ENCODE measurements around the gene POLR2F. TPM values are rescaled to one million over a fixed set of nuclear protein-coding genes. Genes with fewer than 3 reads are reported as not detected.

Gene POLR2F
- total RNA-seq, 1 experiment from 2014 or later = 111 TPM

DNA sequence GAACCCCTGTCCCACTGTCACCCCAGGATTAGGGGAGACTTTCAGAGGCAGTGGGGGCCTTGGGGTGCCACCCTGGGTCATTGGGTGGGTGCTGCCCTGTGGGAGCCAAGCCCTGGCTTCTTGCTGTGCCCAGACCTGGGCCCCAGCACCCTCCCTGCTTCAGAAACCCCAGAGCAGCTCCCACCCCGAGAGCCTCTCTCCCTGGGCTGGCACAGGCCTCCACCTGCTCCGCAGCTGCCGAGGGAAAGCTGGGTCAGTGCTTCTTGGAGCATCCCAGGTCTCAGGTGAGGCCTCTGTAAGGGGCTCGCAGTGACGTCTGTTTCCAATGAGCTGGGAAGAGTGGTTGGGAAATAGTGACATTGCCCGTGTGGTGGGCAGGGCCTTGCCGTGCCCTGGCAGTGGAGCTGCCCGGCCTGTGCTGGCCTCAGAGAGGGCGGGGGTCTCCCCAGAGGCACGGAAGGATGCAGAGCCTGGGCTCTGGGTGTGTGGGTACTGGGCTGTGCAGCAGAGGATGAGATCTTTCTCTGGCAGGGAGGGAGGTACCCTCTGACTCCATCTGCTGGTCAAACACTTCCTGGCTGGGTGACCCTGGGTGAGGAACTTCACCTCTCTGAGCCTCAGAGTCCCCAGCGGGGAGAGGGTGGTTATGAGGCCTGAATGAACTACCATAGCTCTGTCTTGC is 23.1 kb upstream of the POLR2F start:
- no peak for DNase-seq
- H3K4me3 Mint-ChIP-seq (ENCODE audit: low read depth, unreplicated experiment) = no peak overlapping the region

DNA sequence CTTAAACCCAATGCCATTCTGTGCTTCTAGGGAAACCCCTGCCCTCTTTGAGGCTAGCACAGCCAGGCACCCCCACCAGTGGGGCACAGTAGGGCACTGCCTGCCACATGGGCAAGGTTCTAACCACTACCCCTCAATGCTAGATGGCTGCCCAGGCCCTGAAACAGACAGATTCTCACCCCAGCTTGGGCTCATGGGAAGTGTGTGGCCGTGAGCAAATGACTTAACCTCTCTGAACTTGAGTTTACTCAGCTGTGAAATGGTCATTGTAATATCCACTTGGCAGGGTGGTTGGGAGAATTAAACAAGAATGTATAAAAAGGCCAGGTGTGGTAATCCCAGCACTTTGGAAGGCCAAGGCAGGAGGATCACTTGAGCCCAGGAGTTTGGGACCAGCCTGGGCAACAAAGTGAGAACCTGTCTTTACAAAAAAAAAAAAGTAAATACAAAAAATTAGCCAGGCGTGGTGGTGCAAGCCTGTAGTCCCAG is 22.5 kb upstream of the POLR2F start:
- no peak overlapping the region for H3K4me3 Mint-ChIP-seq (ENCODE audit: low read depth, unreplicated experiment)
- H3K27me3 Mint-ChIP-seq (ENCODE audit: unreplicated experiment) = no peaks in the 10 kb centered on the region
- no TSS peak for BruUV-seq (replicated peaks)
- DNase-seq = no peak
- peaks cover 52% of the 10 kb centered on the region for H3K36me3 Mint-ChIP-seq (ENCODE audit: insufficient read depth, unreplicated experiment)
- peaks cover 17% of the 10 kb centered on the region for H3K4me1 Mint-ChIP-seq (ENCODE audit: low read depth, unreplicated experiment)
- TF ChIP-seq, protein P1, sequence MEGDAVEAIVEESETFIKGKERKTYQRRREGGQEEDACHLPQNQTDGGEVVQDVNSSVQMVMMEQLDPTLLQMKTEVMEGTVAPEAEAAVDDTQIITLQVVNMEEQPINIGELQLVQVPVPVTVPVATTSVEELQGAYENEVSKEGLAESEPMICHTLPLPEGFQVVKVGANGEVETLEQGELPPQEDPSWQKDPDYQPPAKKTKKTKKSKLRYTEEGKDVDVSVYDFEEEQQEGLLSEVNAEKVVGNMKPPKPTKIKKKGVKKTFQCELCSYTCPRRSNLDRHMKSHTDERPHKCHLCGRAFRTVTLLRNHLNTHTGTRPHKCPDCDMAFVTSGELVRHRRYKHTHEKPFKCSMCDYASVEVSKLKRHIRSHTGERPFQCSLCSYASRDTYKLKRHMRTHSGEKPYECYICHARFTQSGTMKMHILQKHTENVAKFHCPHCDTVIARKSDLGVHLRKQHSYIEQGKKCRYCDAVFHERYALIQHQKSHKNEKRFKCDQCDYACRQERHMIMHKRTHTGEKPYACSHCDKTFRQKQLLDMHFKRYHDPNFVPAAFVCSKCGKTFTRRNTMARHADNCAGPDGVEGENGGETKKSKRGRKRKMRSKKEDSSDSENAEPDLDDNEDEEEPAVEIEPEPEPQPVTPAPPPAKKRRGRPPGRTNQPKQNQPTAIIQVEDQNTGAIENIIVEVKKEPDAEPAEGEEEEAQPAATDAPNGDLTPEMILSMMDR (IDR thresholded peaks at IDR 0.05; ENCODE audit: unreplicated experiment) = peak; percentile 0
- CTCF ChIA-PET = no interaction called here
- H3K27ac Mint-ChIP-seq (ENCODE audit: unreplicated experiment) = no peak overlapping the region
- intact Hi-C loops (cut with micrococcal nuclease; ENCODE audit: unreplicated experiment) = loop anchor here (5.0 kb wide), 1 partner anchor 34 kb away; no protein-coding TSS in a partner anchor
- no peaks in the 10 kb centered on the region for H3K9me3 Mint-ChIP-seq (ENCODE audit: low read depth, unreplicated experiment)

More for the DNA sequence above, 23.1 kb upstream of the POLR2F start:
- H3K36me3 Mint-ChIP-seq (ENCODE audit: insufficient read depth, unreplicated experiment) = peaks cover 48% of the 10 kb centered on the region
- intact Hi-C loops (cut with micrococcal nuclease; ENCODE audit: unreplicated experiment) = loop anchor here (5.0 kb wide), 1 partner anchor 33 kb away; no protein-coding TSS in a partner anchor
- H3K9me3 Mint-ChIP-seq (ENCODE audit: low read depth, unreplicated experiment) = no peaks in the 10 kb centered on the region
- H3K27me3 Mint-ChIP-seq (ENCODE audit: unreplicated experiment) = no peaks in the 10 kb centered on the region
- no peak overlapping the region for H3K27ac Mint-ChIP-seq (ENCODE audit: unreplicated experiment)
- BruUV-seq (replicated peaks) = no TSS peak
- CTCF ChIA-PET = no interaction called here
- H3K4me1 Mint-ChIP-seq (ENCODE audit: low read depth, unreplicated experiment) = peaks cover 17% of the 10 kb centered on the region
- TF ChIP-seq, protein P1 (IDR thresholded peaks at IDR 0.05; ENCODE audit: unreplicated experiment) = peak; percentile 46

DNA sequence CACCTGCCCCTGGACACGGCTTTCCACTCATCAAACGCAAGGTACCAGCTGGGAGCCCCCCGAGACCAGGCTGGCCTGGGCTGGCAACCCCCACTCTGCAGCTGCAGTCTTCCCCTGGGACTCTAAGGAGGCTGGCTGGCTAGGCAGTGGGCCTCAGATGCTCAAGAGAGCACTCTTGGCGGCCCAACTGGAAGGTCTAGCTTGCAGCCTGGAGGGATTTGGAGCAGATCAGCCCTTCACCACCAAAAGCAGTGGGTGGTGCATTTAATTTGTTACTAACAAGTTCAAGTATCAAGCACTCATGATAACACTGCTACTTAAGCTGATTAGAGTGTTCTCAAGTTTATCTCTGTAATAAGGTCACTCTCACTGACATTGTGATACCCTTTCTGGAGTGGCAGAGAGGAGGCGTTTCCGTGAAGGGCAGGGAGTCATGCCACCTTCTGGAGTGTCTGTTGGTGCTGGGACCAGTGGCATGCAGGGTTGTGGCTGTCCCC is 21.6 kb upstream of the POLR2F start:
- Mint-ChIP-seq H3K36me3 (ENCODE audit: insufficient read depth, unreplicated experiment) (peaks cover 61% of the 10 kb centered on the region), H3K4me3 (ENCODE audit: low read depth, unreplicated experiment) (no peak overlapping the region), H3K27ac (ENCODE audit: unreplicated experiment) (no peak overlapping the region), H3K27me3 (ENCODE audit: unreplicated experiment) (no peaks in the 10 kb centered on the region), H3K4me1 (ENCODE audit: low read depth, unreplicated experiment) (peaks cover 17% of the 10 kb centered on the region), H3K9me3 (ENCODE audit: low read depth, unreplicated experiment) (no peaks in the 10 kb centered on the region)
- CTCF ChIA-PET = no interaction called here
- intact Hi-C loops (cut with micrococcal nuclease; ENCODE audit: unreplicated experiment) = loop anchor here (5.0 kb wide), 1 partner anchor 35 kb away; no protein-coding TSS in a partner anchor
- TF ChIP-seq, protein P1 (IDR thresholded peaks at IDR 0.05; ENCODE audit: unreplicated experiment) = no peak
- no peak for DNase-seq
- no TSS peak for BruUV-seq (replicated peaks)

DNA sequence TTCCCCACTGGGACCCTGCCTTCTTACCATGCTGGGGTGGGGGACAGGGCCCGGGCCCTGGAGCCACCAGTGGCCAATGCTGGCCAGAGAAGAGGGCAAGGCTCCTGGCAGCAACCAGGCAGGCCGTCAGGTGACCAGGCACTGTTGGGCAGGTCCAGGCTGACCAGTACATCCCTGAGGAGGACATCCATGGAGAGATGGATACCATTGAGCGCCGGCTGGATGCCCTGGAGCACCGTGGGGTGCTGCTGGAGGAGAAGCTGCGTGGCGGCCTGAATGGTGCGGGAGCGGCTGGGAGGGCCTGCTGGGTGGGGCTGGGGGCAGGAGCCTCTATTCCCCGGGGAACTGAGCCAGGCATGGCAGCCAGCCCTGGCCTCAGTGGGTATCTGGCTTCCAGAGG is 21.1 kb upstream of the POLR2F start:
- Mint-ChIP-seq H3K4me1 (ENCODE audit: low read depth, unreplicated experiment) (peaks cover 17% of the 10 kb centered on the region), H3K9me3 (ENCODE audit: low read depth, unreplicated experiment) (no peaks in the 10 kb centered on the region), H3K36me3 (ENCODE audit: insufficient read depth, unreplicated experiment) (peaks cover 65% of the 10 kb centered on the region), H3K4me3 (ENCODE audit: low read depth, unreplicated experiment) (no peak overlapping the region), H3K27ac (ENCODE audit: unreplicated experiment) (no peak overlapping the region), H3K27me3 (ENCODE audit: unreplicated experiment) (no peaks in the 10 kb centered on the region)
- CTCF ChIA-PET = interaction anchor here (1.2 kb wide), 1 partner anchor 21 kb away, joined by 3 read pairs; the partner anchor contains the start of genes C22orf23 and POLR2F
- no peak for DNase-seq
- no TSS peak for BruUV-seq (replicated peaks)
- TF ChIP-seq, protein P1 (IDR thresholded peaks at IDR 0.05; ENCODE audit: unreplicated experiment) = no peak
- intact Hi-C loops (cut with micrococcal nuclease; ENCODE audit: unreplicated experiment) = loop anchor here (5.0 kb wide), 1 partner anchor 35 kb away; no protein-coding TSS in a partner anchor
